Measurements from ENCODE around the gene HOPX.

GRCh38 chr4:56681853-56682525 is 893 bp upstream of the HOPX start:
- no peak for TF ChIP-seq CTCF (IDR thresholded peaks at IDR 0.05)
- TF ChIP-seq ZFP36 (IDR thresholded peaks at IDR 0.05; ENCODE audit: borderline replicate concordance, partially characterized antibody): no peak
- TF ChIP-seq E2F6 (IDR thresholded peaks at IDR 0.05; ENCODE audit: borderline replicate concordance, low read depth): no peak
- TF ChIP-seq MYC (IDR thresholded peaks at IDR 0.05; ENCODE audit: borderline replicate concordance, low read length): no peak
- no peak for TF ChIP-seq MAX (IDR thresholded peaks at IDR 0.05)
- TF ChIP-seq CBX8 (IDR thresholded peaks at IDR 0.05): no peak
- TF ChIP-seq SMC3 (IDR thresholded peaks at IDR 0.05): no peak

All from A549 (cell line).